ENCODE results near the gene THAP4.

The THAP4 gene

GRCh38 chr2:241546771-241547498 lies 90.0 kb downstream of the THAP4 start:
- DNase-seq (ENCODE audit: extremely low read depth, low read depth): peak; percentile 14
- no peak for TF ChIP-seq CTCF (IDR thresholded peaks at IDR 0.05; ENCODE audit: low read depth, low read length)

- DNase-seq (ENCODE audit: extremely low read depth, low read depth): no peak
- TF ChIP-seq CTCF (IDR thresholded peaks at IDR 0.05; ENCODE audit: low read depth, low read length): no peak
These were observed 91.2 kb downstream of the THAP4 start for GRCh38 chr2:241545523-241546473.

- no peak for TF ChIP-seq CTCF (IDR thresholded peaks at IDR 0.05; ENCODE audit: low read depth, low read length)
- DNase-seq (ENCODE audit: extremely low read depth, low read depth): no peak
These were observed 91.9 kb downstream of the THAP4 start for GRCh38 chr2:241545106-241545505.

- no peak for TF ChIP-seq CTCF (IDR thresholded peaks at IDR 0.05; ENCODE audit: low read depth, low read length)
- DNase-seq (ENCODE audit: extremely low read depth, low read depth): no peak
These were observed 94.7 kb downstream of the THAP4 start for GRCh38 chr2:241542278-241542605.

- no peak for TF ChIP-seq CTCF (IDR thresholded peaks at IDR 0.05; ENCODE audit: low read depth, low read length)
- no peak for DNase-seq (ENCODE audit: extremely low read depth, low read depth)
These were observed 95.2 kb downstream of the THAP4 start for GRCh38 chr2:241541564-241542277.

- no peak for TF ChIP-seq CTCF (IDR thresholded peaks at IDR 0.05; ENCODE audit: low read depth, low read length)
- DNase-seq (ENCODE audit: extremely low read depth, low read depth): no peak
These were observed 96.0 kb downstream of the THAP4 start for GRCh38 chr2:241540771-241541561.

All from AG09319 (cell line).